Stomach (tissue), 9 donors: Measurements from ENCODE around the gene GIMD1. TPM values are rescaled to one million over a fixed set of nuclear protein-coding genes. Genes with fewer than 3 reads are reported as not detected.

Source experiments
- DNase-seq, 2 donors: peaks; one replicate each; pipeline versions ENCODE4 v3.0.0 to v3.0.0-alpha.2; 2013 to 2019
- H3K27ac ChIP-seq, 5 donors: fragments of 200-600 bp in 4 of 5; sonication (generic) in 4 of 5; one replicate each; pipeline ENCODE4 v1.5.1; 2013 to 2019; ENCODE audit warnings: mild to moderate bottlenecking in 1 of 5, moderate library complexity in 1 of 5
- H3K27me3 ChIP-seq, 3 donors: fragments of 200-600 bp; sonication (generic); one replicate each; pipeline ENCODE4 v1.5.1; 2017 to 2019; ENCODE audit warnings: mixed run types in 1 of 3
- H3K36me3 ChIP-seq, 4 donors: fragments of 200-600 bp; sonication (generic); 1 replicate in 3 of 4; 2 replicates in 1 of 4; pipeline ENCODE4 v1.5.1; 2016 to 2019
- H3K4me1 ChIP-seq, 4 donors: fragments of 200-600 bp; sonication (generic); one replicate each; pipeline ENCODE4 v1.5.1; 2016 to 2019
- H3K4me3 ChIP-seq, 4 donors: fragments of 200-600 bp; sonication (generic) in 3 of 4; one replicate each; pipeline ENCODE4 v1.5.1; 2016 to 2019; ENCODE audit warnings: mild to moderate bottlenecking in 1 of 4
- H3K9me3 ChIP-seq, 4 donors: fragments of 200-600 bp; sonication (generic); one replicate each; pipeline ENCODE4 v1.5.1; 2016 to 2019
- EP300 ChIP-seq: sonication (generic); formaldehyde crosslinking; IDR thresholded peaks from one replicate; pipeline ENCODE4 v1.6.1; 2017; ENCODE audit warnings: antibody characterized with exemption
- POLR2A ChIP-seq, 4 donors: fragments of 450-650 bp; IDR thresholded peaks; one replicate each; pipeline ENCODE4 v1.6.1; 2016; ENCODE audit warnings: antibody characterized with exemption in 4 of 4, control low read depth in 2 of 4, mild to moderate bottlenecking in 1 of 4, moderate library complexity in 1 of 4
- POLR2AphosphoS5 ChIP-seq, 3 donors: sonication (generic); formaldehyde crosslinking; IDR thresholded peaks; one replicate each; pipeline ENCODE4 v1.6.1; 2016; ENCODE audit warnings: antibody characterized with exemption in 3 of 3
- WGBS, 5 donors: extraction: QIAGEN DNeasy Blood & Tissue Kit in 3 of 5; methylation state at CpG; one replicate each; pipeline versions ENCODE4 v1.1.5 to v1.1.7; 2013 to 2018; 5-methylcytosine and 5-hydroxymethylcytosine counted together
- intact Hi-C: fragments of 100-400 bp; cut with DNase I; formaldehyde crosslinking; loops from one replicate; pipeline ENCODE4 v1.15.1; 2023; ENCODE audit warnings: low total_unique reads
- polyA plus RNA-seq, 3 donors: library from polyadenylated mRNA; stranded (reverse); fragments of 200-250 nt; gene quantifications; one replicate each; pipeline ENCODE4 v1.2.3, GENCODE V29; 2013
- total RNA-seq, 5 donors: library from RNA; depleted of rRNA; stranded (reverse); fragments of >200 nt; gene quantifications; one replicate each; pipeline versions ENCODE4 v1.1.0 to v1.2.3, GENCODE V29; 2014 to 2016
- TF ChIP-seq, protein P1 (sequence below), 7 experiments: fragments of 450-650 bp in 4 of 7; fragments of 200-600 bp in 3 of 7; sonication (generic) in 3 of 7; IDR thresholded peaks; one replicate each; pipeline ENCODE4 v1.5.1; 2016 to 2019; ENCODE audit warnings: antibody characterized with exemption in 7 of 7, control low read depth in 2 of 7, mild to moderate bottlenecking in 1 of 7
- donor health status: healthy with polysubstance abuse.
- donor health status: Bipolar disorder and iron deficiency.
- donor health status: healthy.

The GIMD1 gene
- total and polyA plus RNA-seq, 8 donors: not detected

DNA sequence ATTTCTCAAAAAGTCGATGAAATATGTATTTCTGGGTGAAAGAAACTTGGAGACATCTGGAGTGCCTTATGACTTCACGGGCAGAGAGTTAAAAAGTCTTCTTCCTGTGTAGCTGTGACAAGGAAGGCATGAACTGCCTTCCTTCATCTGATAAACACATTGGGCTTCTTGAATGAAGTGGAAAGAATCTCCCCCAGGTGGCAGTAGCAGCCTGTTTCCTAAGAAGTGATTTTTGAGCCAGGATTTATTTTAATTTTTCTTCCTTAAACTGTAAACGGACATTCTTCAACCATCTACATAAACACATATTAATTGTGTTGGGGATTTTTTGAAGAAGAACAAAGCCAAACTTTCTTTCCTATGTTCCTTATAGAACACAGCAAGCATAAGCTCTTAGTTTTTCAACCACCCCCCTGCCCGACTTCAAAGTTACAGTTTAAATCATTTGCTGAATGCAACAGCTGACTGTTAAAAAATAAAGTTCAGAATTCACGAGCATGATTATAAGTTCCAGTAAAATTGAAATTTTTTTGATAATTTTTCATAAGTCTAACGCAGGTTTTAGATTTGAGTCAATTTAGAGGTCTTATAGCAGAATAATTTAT lies 980 bp upstream of the GIMD1 start:
- WGBS, 5 donors: 17 to 32% (median 27%) methylated on average over 6 of the region's 6 CpGs
- no peak overlapping the region for H3K4me3 ChIP-seq
- intact Hi-C loops: no loop called here
- H3K27me3 ChIP-seq: no peaks in the 10 kb centered on the region
- no peak overlapping the region for H3K27ac ChIP-seq
- peak in 1 of 2 donors; percentile 81 for DNase-seq
- TF ChIP-seq POLR2AphosphoS5 (IDR thresholded peaks at IDR 0.05): no peak
- TF ChIP-seq, protein P1, sequence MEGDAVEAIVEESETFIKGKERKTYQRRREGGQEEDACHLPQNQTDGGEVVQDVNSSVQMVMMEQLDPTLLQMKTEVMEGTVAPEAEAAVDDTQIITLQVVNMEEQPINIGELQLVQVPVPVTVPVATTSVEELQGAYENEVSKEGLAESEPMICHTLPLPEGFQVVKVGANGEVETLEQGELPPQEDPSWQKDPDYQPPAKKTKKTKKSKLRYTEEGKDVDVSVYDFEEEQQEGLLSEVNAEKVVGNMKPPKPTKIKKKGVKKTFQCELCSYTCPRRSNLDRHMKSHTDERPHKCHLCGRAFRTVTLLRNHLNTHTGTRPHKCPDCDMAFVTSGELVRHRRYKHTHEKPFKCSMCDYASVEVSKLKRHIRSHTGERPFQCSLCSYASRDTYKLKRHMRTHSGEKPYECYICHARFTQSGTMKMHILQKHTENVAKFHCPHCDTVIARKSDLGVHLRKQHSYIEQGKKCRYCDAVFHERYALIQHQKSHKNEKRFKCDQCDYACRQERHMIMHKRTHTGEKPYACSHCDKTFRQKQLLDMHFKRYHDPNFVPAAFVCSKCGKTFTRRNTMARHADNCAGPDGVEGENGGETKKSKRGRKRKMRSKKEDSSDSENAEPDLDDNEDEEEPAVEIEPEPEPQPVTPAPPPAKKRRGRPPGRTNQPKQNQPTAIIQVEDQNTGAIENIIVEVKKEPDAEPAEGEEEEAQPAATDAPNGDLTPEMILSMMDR (IDR thresholded peaks at IDR 0.05): peak in 4 of 7 experiments; percentile 30 to 40 (median 35)
- no peak for TF ChIP-seq POLR2A (IDR thresholded peaks at IDR 0.05)
- H3K9me3 ChIP-seq: no peaks in the 10 kb centered on the region
- peaks cover 0 to 16% (median 0%) of the 10 kb centered on the region in 4 donors for H3K4me1 ChIP-seq
- no peaks in the 10 kb centered on the region for H3K36me3 ChIP-seq

DNA sequence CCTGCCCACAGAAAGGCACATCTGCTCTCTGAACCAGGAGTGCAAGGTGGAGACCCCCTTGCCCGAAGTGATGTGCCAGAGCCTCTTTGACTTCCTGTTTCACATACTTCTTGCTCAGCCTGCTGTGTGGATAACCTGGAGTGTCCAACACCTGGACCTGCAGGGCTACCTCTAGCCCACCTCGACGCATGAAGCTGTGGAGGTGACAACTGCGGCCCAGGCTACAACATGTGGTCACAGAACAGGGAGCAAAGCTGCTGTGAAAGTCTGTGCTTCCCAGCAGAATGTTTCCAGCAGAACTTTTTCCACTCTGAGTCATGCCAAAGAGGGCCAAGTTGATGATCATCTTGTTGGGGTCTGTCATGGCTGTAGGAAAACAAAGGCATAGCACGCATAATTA lies 1.5 kb downstream of the GIMD1 start:
- WGBS, 5 donors: 90 to 95% (median 92%) methylated on average over 5 of the region's 5 CpGs
- TF ChIP-seq, protein P1 (IDR thresholded peaks at IDR 0.05): no peak
- TF ChIP-seq POLR2A (IDR thresholded peaks at IDR 0.05) (no peak), EP300 (no peak), POLR2AphosphoS5 (IDR thresholded peaks at IDR 0.05) (no peak)
- peaks cover 0 to 16% (median 0%) of the 10 kb centered on the region in 4 donors for H3K4me1 ChIP-seq
- H3K27me3 ChIP-seq: no peaks in the 10 kb centered on the region
- DNase-seq: no peak
- no peak overlapping the region for H3K27ac ChIP-seq
- intact Hi-C loops: no loop called here
- no peaks in the 10 kb centered on the region for H3K9me3 ChIP-seq
- H3K36me3 ChIP-seq: no peaks in the 10 kb centered on the region
- H3K4me3 ChIP-seq: no peak overlapping the region

DNA sequence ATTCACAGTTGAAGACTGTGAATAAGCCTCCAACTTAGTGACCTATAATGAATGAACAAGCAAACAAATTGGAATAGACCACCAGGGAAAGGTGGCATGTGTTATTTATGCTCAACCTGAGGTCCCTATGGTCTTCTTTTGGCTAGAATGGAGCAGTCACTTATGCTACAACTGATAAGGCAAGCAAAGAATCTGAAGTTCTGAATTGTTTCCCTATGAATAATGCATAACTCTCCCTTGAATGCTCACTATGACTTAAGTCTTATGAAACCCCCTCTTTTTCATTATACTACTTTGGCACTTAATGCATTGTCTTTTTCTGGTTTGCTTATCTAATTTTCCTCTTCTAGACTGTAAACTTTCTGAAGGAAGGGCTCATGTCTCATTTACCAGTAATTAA lies 2.6 kb downstream of the GIMD1 start:
- DNase-seq: no peak
- TF ChIP-seq, protein P1 (IDR thresholded peaks at IDR 0.05): no peak
- TF ChIP-seq POLR2A (IDR thresholded peaks at IDR 0.05) (no peak), EP300 (no peak), POLR2AphosphoS5 (IDR thresholded peaks at IDR 0.05) (no peak)
- peaks cover 0 to 16% (median 0%) of the 10 kb centered on the region in 4 donors for H3K4me1 ChIP-seq
- H3K4me3 ChIP-seq: no peak overlapping the region
- no peaks in the 10 kb centered on the region for H3K9me3 ChIP-seq
- no peaks in the 10 kb centered on the region for H3K36me3 ChIP-seq
- H3K27ac ChIP-seq: no peak overlapping the region
- no peaks in the 10 kb centered on the region for H3K27me3 ChIP-seq
- intact Hi-C loops: no loop called here

DNA sequence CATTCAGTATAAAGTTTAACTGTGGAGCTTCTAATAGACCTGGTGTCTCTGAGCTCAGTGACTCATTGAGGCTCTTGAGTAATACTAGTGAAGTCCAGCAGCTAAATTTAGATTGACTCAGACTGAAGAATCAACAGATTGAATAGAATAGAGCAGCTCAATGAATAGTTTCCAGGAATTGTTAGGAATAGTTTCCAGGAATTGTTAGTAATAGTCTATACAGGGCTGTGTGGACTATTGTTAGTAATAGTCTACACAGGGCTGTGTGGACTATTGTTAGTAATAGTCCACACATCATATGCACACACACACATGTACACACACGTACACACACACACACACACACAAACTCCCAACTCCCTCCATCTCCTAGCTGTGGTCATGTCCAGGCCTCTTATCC lies 3.0 kb downstream of the GIMD1 start:
- Histone ChIP-seq H3K4me3 (no peak overlapping the region), H3K4me1 (peaks cover 0 to 16% (median 0%) of the 10 kb centered on the region in 4 donors), H3K27me3 (no peaks in the 10 kb centered on the region), H3K9me3 (no peaks in the 10 kb centered on the region), H3K27ac (no peak overlapping the region), H3K36me3 (no peaks in the 10 kb centered on the region)
- peak in 1 of 2 donors; percentile 34 for DNase-seq
- TF ChIP-seq EP300: no peak
- peak in 1 of 3 donors; percentile 28 for TF ChIP-seq POLR2AphosphoS5 (IDR thresholded peaks at IDR 0.05)
- 37 to 76% (median 70%) methylated on average over 1 of the region's 1 CpG for WGBS, 5 donors
- intact Hi-C loops: no loop called here

DNA sequence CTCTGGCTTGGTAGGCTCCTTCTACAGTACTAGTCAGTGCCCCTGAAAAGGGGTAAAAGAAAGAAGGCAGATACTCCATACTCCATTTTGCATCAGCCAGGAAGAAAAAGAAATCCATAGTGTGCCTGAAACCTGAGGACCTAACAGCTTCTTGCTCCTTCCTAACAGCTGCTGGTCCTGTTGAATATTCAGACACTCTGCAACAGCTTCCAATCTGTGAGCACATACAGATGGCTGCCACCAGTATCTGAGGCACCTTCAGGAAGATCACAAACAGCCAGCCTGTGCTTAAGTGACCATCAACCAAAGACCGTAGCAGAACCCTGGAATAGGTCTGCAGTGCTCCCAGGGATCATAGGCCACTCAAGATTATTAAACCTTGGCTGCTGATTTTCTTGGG lies 4.3 kb downstream of the GIMD1 start:
- DNase-seq: no peak
- Histone ChIP-seq H3K36me3 (no peaks in the 10 kb centered on the region), H3K9me3 (no peaks in the 10 kb centered on the region), H3K4me1 (peaks cover 0 to 13% (median 0%) of the 10 kb centered on the region in 4 donors), H3K4me3 (no peak overlapping the region), H3K27ac (no peak overlapping the region), H3K27me3 (no peaks in the 10 kb centered on the region)
- WGBS, 5 donors: 67 to 85% (median 81%) methylated on average over 1 of the region's 1 CpG
- intact Hi-C loops: no loop called here
- TF ChIP-seq POLR2AphosphoS5 (IDR thresholded peaks at IDR 0.05) (no peak), POLR2A (IDR thresholded peaks at IDR 0.05) (no peak), EP300 (no peak)
- TF ChIP-seq, protein P1 (IDR thresholded peaks at IDR 0.05): no peak
